ENCODE measurements around the gene NABP1.

NABP1 gene

DNA sequence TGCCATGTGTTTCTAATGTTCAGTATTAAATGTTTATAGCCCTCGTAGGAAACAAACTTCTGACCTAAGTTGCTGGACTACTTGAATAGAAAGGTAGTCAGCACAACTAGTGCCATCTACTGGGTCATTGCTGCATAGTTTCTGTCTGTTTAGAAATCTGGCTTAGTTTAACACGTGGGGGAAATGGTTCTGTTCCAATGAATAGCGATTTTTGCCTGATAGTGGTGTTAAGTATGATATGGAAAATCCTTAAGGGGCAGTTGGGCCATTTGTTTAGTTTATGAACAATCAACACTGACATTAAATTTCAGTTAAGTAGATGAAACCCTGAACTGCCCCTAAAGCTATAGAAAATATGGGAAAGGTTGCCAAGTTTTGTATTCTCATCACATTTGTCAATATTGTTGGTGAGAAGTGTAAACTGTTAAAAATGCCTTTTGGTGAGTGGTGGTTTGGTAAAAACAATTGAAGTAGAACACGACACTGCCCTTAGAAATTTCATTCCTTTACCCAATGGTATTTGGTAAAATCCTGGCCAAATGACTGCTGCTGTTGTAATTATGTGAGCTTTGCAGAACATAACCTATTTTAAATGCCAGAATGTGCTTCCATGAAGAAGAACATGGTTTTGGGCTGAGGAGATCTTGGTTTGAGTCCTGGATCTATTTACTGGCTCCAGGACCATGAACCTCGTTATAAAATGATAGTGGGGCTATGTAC lies 13.2 kb downstream of the NABP1 start:
- peak; percentile 92 for DNase-seq (ENCODE audit: low read depth)
- no peak overlapping the region for H3K4me3 ChIP-seq (replicated peaks; ENCODE audit: low read depth, low read length)
- TF ChIP-seq, protein P1, sequence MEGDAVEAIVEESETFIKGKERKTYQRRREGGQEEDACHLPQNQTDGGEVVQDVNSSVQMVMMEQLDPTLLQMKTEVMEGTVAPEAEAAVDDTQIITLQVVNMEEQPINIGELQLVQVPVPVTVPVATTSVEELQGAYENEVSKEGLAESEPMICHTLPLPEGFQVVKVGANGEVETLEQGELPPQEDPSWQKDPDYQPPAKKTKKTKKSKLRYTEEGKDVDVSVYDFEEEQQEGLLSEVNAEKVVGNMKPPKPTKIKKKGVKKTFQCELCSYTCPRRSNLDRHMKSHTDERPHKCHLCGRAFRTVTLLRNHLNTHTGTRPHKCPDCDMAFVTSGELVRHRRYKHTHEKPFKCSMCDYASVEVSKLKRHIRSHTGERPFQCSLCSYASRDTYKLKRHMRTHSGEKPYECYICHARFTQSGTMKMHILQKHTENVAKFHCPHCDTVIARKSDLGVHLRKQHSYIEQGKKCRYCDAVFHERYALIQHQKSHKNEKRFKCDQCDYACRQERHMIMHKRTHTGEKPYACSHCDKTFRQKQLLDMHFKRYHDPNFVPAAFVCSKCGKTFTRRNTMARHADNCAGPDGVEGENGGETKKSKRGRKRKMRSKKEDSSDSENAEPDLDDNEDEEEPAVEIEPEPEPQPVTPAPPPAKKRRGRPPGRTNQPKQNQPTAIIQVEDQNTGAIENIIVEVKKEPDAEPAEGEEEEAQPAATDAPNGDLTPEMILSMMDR (IDR thresholded peaks at IDR 0.05; ENCODE audit: low read length, missing control alignments) = peak; percentile 93

DNA sequence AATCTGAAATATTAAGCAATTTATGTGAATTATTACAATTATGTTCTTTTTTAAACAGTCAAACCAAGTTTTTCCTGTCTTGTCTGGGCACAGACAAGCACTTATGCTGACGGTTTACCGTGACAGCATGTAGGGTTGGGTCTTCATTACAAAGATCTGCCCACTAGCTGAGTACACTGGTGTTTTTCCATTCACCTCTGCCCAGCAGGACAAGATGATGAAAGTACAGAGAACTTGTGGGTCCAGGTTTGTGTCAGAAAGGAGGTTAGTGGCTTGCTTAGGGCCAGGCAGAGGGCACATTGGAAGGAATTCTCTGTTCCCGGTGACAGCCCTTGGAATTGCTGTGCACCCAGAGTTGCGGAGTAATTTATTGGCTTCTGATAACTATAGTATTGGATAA lies 14.0 kb downstream of the NABP1 start:
- TF ChIP-seq, protein P1 (IDR thresholded peaks at IDR 0.05; ENCODE audit: low read length, missing control alignments) = no peak
- no peak for DNase-seq (ENCODE audit: low read depth)
- H3K4me3 ChIP-seq (replicated peaks; ENCODE audit: low read depth, low read length) = no peak overlapping the region

- no peak for DNase-seq (ENCODE audit: low read depth)
- TF ChIP-seq, protein P1 (IDR thresholded peaks at IDR 0.05; ENCODE audit: low read length, missing control alignments) = no peak
- no peak overlapping the region for H3K4me3 ChIP-seq (replicated peaks; ENCODE audit: low read depth, low read length)
These were observed 14.7 kb downstream of the NABP1 start for GRCh38 chr2:191692502-191693115.

DNA sequence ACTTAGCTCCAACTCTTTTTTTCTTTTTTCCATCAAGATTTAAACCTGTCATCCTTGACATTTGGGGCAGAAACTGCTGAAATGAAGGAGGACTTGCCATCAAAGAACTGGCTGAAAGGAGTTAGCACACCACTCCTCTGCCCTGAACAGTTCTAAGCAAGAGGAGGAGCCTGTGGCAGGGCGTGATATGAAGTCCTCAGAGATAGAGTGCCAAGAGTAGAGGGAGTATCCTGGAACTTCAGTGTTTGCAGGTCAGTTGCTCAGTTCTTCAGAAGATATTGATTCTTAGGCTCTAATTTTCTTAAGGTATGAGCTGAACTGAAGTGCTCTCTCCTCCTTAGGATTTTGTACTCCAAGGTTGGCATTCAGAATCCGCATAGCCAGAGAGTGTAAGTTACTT lies 15.2 kb downstream of the NABP1 start:
- DNase-seq (ENCODE audit: low read depth) = no peak
- no peak overlapping the region for H3K4me3 ChIP-seq (replicated peaks; ENCODE audit: low read depth, low read length)
- TF ChIP-seq, protein P1 (IDR thresholded peaks at IDR 0.05; ENCODE audit: low read length, missing control alignments) = no peak

- no peak for DNase-seq (ENCODE audit: low read depth)
- H3K4me3 ChIP-seq (replicated peaks; ENCODE audit: low read depth, low read length) = no peak overlapping the region
- TF ChIP-seq, protein P1 (IDR thresholded peaks at IDR 0.05; ENCODE audit: low read length, missing control alignments) = no peak
These were observed 15.8 kb downstream of the NABP1 start for GRCh38 chr2:191693778-191694177.

DNA sequence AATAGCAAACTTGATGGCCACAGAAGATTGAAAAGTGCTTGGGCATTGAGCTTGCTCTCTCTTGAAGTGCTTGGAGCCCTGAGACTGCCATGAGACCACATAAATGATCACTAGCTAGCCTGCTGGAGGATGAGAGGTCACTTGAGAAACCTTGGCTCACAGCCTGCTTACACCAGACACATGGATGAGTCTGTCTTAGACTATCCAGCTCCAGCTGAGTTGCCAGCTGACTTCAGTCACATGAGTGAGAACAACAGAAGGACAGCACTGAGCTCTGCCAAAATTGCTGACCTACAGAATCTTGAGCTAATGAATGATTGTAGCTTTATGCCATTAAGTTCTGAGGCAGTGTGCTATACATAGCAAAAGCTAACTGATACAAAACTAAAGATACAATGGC lies 18.1 kb downstream of the NABP1 start:
- TF ChIP-seq, protein P1 (IDR thresholded peaks at IDR 0.05; ENCODE audit: low read length, missing control alignments) = no peak
- DNase-seq (ENCODE audit: low read depth) = peak; percentile 90

DNA sequence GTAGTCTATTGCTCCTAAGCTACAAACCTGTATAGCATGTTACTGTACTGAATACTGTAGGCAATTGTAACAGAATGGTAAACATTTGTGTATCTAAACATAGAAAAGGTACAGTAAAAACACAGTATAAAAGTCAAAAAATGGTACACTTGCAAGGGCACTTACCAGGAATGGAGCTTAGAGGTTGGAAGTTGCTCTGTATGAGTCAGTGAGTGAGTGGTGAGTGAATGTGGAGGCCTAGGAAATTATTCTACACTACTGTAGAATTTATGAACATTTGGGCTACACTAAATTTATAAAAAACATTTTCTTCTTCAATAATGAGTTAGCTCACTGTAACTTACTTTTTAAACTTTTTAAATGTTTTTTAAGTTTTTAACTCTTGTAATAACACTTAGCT lies 19.0 kb downstream of the NABP1 start:
- no peak overlapping the region for H3K4me3 ChIP-seq (replicated peaks; ENCODE audit: low read depth, low read length)
- TF ChIP-seq, protein P1 (IDR thresholded peaks at IDR 0.05; ENCODE audit: low read length, missing control alignments) = no peak
- DNase-seq (ENCODE audit: low read depth) = no peak

More for the DNA sequence above, 18.1 kb downstream of the NABP1 start:
- no peak overlapping the region for H3K4me3 ChIP-seq (replicated peaks; ENCODE audit: low read depth, low read length)

Data from fibroblast of pulmonary artery (primary cell).